Amniotic epithelial cell (primary cell): ENCODE data around the gene XRN2.

ENCODE experiments used
- DNase-seq: peaks from one replicate; pipeline ENCODE4 v3.0.0-alpha.2; 2010; ENCODE audit warnings: low read depth

XRN2 gene

GRCh38 chr20:21301940-21302663, 1.0 kb upstream of the XRN2 start:
- no peak for DNase-seq

- DNase-seq = no peak
Measured at GRCh38 chr20:21302664-21303060, 469 bp upstream of the XRN2 start.

- DNase-seq = no peak
Measured at GRCh38 chr20:21303872-21304586, 898 bp downstream of the XRN2 start.

GRCh38 chr20:21308340-21308739, 5.2 kb downstream of the XRN2 start:
- no peak for DNase-seq

GRCh38 chr20:21309678-21310467, 6.7 kb downstream of the XRN2 start:
- DNase-seq = no peak

- DNase-seq = no peak
Measured at GRCh38 chr20:21312813-21313474, 9.8 kb downstream of the XRN2 start.

- peak; percentile 96 for DNase-seq
Measured at GRCh38 chr20:21315138-21315537, 12.0 kb downstream of the XRN2 start.

- peak; percentile 42 for DNase-seq
Measured at GRCh38 chr20:21322083-21322710, 19.1 kb downstream of the XRN2 start.

GRCh38 chr20:21322921-21323331, 19.8 kb downstream of the XRN2 start:
- DNase-seq = peak; percentile 24

GRCh38 chr20:21323640-21324039, 20.5 kb downstream of the XRN2 start:
- peak; percentile 93 for DNase-seq

GRCh38 chr20:21324126-21324525, 21.0 kb downstream of the XRN2 start:
- DNase-seq = no peak

GRCh38 chr20:21325296-21325695, 22.2 kb downstream of the XRN2 start:
- peak; percentile 73 for DNase-seq

- DNase-seq = no peak
Measured at GRCh38 chr20:21326700-21327099, 23.6 kb downstream of the XRN2 start.

GRCh38 chr20:21336455-21337151, 33.5 kb downstream of the XRN2 start:
- no peak for DNase-seq

- no peak for DNase-seq
Measured at GRCh38 chr20:21338291-21338690, 35.2 kb downstream of the XRN2 start.

GRCh38 chr20:21339499-21339898, 36.4 kb downstream of the XRN2 start:
- DNase-seq = peak; percentile 94

GRCh38 chr20:21340991-21341697, 38.0 kb downstream of the XRN2 start:
- DNase-seq = no peak

- no peak for DNase-seq
Measured at GRCh38 chr20:21342656-21343345, 39.7 kb downstream of the XRN2 start.

- peak; percentile 22 for DNase-seq
Measured at GRCh38 chr20:21344206-21344900, 41.2 kb downstream of the XRN2 start.
